C4-2B (cell line): ENCODE measurements around the gene ROBO3.

Source experiments
- H3K27ac ChIP-seq: fragments of 450-650 bp; 2 replicates; pipeline ENCODE4 v1.5.1; 2017
- ZFX ChIP-seq: fragments of 450-650 bp; IDR thresholded peaks from 2 replicates; pipeline ENCODE4 v1.6.1; 2017
- TF ChIP-seq, protein P1 (sequence below): fragments of 450-650 bp; conservative IDR thresholded peaks from 2 replicates; pipeline ENCODE4 v1.5.1; 2017; ENCODE audit warnings: mild to moderate bottlenecking

Gene ROBO3

GRCh38 chr11:124875943-124876817 lies 10.9 kb downstream of the ROBO3 start:
- TF ChIP-seq, protein P1, sequence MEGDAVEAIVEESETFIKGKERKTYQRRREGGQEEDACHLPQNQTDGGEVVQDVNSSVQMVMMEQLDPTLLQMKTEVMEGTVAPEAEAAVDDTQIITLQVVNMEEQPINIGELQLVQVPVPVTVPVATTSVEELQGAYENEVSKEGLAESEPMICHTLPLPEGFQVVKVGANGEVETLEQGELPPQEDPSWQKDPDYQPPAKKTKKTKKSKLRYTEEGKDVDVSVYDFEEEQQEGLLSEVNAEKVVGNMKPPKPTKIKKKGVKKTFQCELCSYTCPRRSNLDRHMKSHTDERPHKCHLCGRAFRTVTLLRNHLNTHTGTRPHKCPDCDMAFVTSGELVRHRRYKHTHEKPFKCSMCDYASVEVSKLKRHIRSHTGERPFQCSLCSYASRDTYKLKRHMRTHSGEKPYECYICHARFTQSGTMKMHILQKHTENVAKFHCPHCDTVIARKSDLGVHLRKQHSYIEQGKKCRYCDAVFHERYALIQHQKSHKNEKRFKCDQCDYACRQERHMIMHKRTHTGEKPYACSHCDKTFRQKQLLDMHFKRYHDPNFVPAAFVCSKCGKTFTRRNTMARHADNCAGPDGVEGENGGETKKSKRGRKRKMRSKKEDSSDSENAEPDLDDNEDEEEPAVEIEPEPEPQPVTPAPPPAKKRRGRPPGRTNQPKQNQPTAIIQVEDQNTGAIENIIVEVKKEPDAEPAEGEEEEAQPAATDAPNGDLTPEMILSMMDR, result peak; percentile 97
- no peak for TF ChIP-seq ZFX
- peak overlapping the region; percentile 77 for H3K27ac ChIP-seq

DNA sequence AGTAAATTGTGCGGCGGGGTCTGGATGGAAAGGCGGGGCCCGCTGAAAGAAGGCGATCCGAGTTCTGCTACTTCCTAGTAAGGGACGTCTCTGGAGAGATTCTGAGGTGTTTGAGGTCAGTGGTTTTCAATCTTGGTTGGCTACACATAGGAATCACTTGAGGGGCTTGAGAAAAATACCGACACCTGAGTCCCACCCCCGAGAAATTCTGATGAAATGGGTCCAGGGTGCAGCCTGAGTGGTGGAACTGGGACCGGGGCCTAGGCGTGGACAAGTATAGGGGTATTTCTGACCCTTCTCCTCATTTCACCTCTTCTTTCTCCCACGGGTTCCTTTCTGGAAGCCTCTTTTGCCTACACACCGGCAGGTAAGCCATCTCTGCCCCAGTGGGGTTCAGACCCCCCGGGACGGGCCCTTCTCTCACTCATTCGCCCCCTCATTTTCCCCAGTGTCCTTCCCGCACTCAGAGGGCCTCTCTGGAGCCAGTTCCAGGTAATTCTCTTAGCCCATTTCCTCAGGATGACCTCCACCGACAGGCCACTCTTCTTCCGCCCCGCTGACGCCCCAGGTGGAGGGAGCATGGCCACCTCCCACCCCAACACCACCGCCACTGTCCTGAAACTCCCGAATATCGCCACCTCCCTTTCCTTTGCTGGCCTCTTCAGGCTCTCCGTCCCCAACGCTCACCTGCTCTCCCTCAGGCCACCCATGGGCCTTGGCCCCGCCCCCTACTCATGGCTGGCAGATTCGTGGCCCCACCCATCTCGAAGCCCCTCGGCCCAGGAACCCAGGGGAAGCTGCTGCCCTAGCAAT lies 11.8 kb downstream of the ROBO3 start:
- TF ChIP-seq ZFX, result no peak
- TF ChIP-seq, protein P1, result no peak
- peak overlapping the region; percentile 77 for H3K27ac ChIP-seq

DNA sequence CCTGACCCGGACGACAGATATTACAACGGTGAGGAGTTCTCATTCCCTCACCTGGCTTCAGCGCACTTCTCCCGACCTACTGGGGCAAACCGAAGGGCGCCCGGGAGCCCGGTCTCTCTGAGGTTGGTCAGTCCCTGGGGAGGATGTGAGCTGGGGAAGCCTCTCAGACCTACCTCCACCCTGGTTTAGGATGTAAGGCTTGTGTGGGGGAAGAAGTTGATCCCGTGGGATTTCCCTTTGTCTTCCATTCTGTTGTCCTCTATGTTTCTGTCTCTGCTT lies 12.3 kb downstream of the ROBO3 start:
- H3K27ac ChIP-seq, result no peak overlapping the region
- TF ChIP-seq, protein P1, result no peak
- no peak for TF ChIP-seq ZFX

DNA sequence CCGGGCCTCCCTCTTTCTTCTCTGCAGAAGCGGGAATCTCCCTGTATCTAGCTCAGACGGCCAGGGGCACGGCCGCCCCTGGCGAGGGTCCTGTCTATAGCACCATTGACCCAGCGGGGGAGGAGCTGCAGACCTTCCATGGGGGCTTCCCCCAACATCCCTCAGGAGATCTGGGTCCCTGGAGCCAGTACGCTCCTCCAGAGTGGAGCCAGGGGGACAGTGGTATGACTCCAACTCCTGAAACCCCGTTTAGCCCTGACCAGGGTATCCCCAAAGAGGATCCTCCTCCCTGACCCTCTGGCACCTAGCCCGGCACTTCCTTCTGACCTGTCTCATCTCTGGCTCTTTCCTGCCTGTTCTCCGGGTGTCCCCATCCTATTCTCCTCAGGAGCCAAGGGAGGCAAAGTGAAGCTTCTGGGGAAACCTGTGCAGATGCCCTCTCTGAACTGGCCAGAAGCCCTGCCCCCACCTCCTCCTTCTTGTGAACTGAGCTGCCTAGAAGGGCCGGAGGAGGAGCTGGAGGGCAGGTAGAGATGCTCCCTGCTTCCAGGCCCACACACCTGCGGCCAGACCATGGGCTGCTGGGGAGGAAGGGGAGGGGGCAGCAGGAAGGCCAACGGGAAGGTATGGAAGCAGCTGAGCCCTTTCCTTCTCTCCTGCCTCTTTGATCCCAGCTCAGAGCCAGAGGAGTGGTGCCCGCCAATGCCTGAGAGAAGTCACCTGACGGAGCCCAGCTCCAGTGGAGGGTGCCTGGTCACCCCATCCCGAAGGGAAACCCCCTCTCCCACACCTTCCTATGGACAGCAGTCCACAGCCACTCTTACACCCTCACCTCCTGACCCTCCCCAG lies 12.9 kb downstream of the ROBO3 start:
- no peak overlapping the region for H3K27ac ChIP-seq
- TF ChIP-seq ZFX, result no peak
- TF ChIP-seq, protein P1, result no peak

DNA sequence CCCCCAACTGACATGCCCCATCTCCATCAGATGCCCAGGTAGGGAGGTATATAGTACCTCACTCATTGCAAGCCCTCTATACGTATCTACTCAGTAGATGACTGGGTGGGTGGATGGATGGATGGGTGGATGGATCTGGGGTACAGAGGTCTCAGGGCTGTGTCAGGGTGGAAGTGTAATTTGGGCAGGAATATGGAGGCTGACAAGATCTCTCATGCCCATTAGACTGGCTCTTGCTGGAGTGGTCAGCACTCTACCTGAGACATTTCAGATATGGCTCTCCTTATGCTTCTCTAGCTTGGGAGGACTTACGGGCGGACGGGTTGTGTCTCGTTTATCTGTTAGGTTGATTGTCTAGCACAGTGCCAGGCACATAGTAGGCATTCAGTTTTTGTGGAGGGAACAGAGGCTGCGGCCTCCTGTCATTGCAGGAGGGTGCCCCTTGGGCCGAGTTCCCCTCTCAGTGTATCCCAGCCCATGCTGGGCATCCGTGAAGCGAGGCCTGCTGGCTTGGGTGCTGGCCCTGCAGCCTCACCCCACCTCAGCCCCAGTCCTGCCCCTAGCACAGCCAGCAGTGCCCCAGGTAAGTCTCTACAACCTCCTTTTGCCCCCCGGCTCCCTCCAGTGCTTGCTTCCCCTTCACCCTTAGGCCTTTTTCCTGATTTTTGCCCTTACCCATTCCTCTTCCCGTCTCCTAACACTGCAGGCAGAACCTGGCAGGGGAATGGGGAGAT lies 13.7 kb downstream of the ROBO3 start:
- TF ChIP-seq ZFX, result no peak
- TF ChIP-seq, protein P1, result no peak
- H3K27ac ChIP-seq, result no peak overlapping the region

DNA sequence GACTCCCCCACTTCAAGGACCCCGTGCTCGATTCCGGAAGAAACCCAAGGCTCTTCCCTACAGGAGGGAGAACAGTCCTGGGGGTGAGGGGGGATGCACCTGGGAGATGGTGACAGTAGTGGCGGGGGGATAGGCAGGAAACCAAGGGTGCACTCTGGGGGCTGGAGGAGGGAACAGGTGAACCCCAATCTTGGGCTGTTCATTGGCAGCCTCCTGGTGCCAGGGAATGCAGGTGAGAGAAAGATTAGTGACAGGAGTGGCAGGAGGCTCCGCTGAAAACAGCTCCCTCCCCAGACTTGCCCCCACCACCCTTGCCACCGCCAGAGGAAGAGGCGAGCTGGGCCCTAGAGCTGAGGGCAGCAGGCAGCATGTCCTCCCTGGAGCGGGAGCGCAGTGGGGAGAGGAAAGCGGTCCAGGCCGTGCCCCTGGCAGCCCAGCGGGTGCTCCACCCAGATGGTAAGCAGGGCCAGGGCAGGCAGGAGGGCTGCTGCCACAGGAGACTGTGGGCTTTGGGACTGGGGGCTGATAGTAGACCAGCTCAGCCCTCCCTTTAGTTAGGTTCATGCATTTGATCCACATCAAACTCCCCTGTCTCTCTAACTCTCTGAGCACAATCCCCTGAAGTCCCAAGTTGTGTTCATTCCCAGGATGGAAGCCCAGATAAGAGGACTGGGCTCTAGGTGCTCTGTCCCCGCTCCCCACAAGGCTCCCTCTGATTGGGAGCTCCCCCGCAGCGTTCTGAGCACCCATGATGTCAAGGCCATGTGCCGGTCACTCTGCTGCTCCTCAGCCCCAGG lies 14.5 kb downstream of the ROBO3 start:
- peak overlapping the region; percentile 9; the same call in 1 of the 2 replicates for H3K27ac ChIP-seq
- no peak for TF ChIP-seq ZFX
- TF ChIP-seq, protein P1, result no peak
